ACC112 (cell line): ENCODE measurements around the gene TRRAP.

Experiments used
- H2AFZ ChIP-seq: fragments of 200-600 bp; sonication (generic); one replicate; pipeline ENCODE4 v1.6.0; 2017; ENCODE audit warnings: antibody characterized with exemption, low read length; ENCODE audit not compliant: unreplicated experiment
- H3K27ac ChIP-seq: fragments of 200-600 bp; sonication (generic); 2 replicates; pipeline ENCODE4 v1.5.1; 2014; ENCODE audit warnings: low read depth, mild to moderate bottlenecking, antibody characterized with exemption, low read length, moderate library complexity
- H3K27me3 ChIP-seq: fragments of 200-600 bp; sonication (generic); 2 replicates; pipeline ENCODE4 v1.6.1; 2014; ENCODE audit warnings: mild to moderate bottlenecking, antibody characterized with exemption, low read length, moderate library complexity, mixed read lengths; ENCODE audit not compliant: insufficient read depth
- H3K36me3 ChIP-seq: fragments of 200-600 bp; sonication (generic); 2 replicates; pipeline ENCODE4 v1.6.1; 2016; ENCODE audit warnings: mild to moderate bottlenecking, antibody characterized with exemption, low read length, moderate library complexity, mixed read lengths; ENCODE audit not compliant: insufficient read depth
- H3K4me1 ChIP-seq: fragments of 200-600 bp; sonication (generic); one replicate; pipeline ENCODE4 v1.6.1; 2016; ENCODE audit warnings: low read length, mixed read lengths; ENCODE audit not compliant: insufficient read depth, unreplicated experiment, control insufficient read depth
- H3K4me3 ChIP-seq: fragments of 200-600 bp; sonication (generic); 2 replicates; pipeline ENCODE4 v1.5.1; 2014; ENCODE audit warnings: mild to moderate bottlenecking, low read depth, low read length
- H3K79me2 ChIP-seq: fragments of 200-600 bp; sonication (generic); one replicate; pipeline ENCODE4 v1.6.0; 2016; ENCODE audit warnings: low read length; ENCODE audit not compliant: control insufficient read depth, unreplicated experiment, insufficient read depth

Gene TRRAP

DNA sequence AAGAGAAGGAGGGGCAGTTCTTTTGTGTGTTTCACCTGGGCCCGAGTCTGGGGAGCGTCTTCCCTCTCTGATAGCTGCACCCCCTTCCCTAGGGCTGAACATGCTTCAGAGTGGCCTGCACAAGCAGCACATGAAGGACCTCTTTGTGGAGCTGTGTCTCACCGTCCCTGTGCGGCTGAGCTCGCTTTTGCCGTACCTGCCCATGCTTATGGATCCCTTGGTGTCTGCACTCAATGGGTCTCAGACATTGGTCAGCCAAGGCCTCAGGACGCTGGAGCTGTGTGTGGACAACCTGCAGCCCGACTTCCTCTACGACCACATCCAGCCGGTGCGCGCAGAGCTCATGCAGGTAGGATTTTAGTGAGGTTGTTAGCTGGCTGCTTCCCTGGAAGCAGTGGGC lies 39.0 kb downstream of the TRRAP start:
- no peak overlapping the region for H3K4me3 ChIP-seq
- H3K4me1 ChIP-seq = peaks cover 4% of the 10 kb centered on the region
- no peaks in the 10 kb centered on the region for H3K79me2 ChIP-seq
- H3K27me3 ChIP-seq = no peaks in the 10 kb centered on the region
- H3K36me3 ChIP-seq = peaks cover 22% of the 10 kb centered on the region
- H2AFZ ChIP-seq = no peak overlapping the region
- no peak overlapping the region for H3K27ac ChIP-seq

GRCh38 chr7:98921608-98922372 lies 43.5 kb downstream of the TRRAP start:
- no peaks in the 10 kb centered on the region for H3K79me2 ChIP-seq
- no peak overlapping the region for H2AFZ ChIP-seq
- H3K27me3 ChIP-seq = no peaks in the 10 kb centered on the region
- no peak overlapping the region for H3K27ac ChIP-seq
- peaks cover 9% of the 10 kb centered on the region for H3K4me1 ChIP-seq
- H3K36me3 ChIP-seq = peaks cover 37% of the 10 kb centered on the region; the same call in 1 of the 2 replicates
- no peak overlapping the region for H3K4me3 ChIP-seq

GRCh38 chr7:98922392-98923187 lies 44.3 kb downstream of the TRRAP start:
- peaks cover 9% of the 10 kb centered on the region for H3K4me1 ChIP-seq
- peaks cover 39% of the 10 kb centered on the region; the same call in 1 of the 2 replicates for H3K36me3 ChIP-seq
- no peak overlapping the region for H2AFZ ChIP-seq
- no peak overlapping the region for H3K27ac ChIP-seq
- H3K79me2 ChIP-seq = no peaks in the 10 kb centered on the region
- no peak overlapping the region for H3K4me3 ChIP-seq
- no peaks in the 10 kb centered on the region for H3K27me3 ChIP-seq

DNA sequence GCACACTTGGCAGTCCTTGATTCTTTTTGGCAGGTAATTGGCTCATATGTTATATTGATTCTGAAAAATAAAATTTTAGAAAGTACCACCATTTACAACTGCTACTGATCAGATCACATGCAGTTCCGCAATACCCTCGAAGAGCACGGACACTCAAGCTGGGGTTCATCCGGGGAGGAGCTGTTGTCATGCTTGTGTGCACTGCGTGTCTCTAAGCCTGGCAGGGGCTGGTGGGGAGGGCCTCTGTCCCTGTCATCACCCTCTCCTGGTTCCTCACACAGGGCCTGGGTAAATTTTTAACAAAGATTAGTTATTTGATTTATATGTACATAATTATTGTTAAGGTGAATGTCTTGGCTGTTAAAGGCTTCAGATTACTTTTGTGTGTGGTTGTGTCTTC lies 45.2 kb downstream of the TRRAP start:
- Histone ChIP-seq H2AFZ (no peak overlapping the region), H3K4me1 (peaks cover 9% of the 10 kb centered on the region), H3K79me2 (no peaks in the 10 kb centered on the region), H3K36me3 (peaks cover 39% of the 10 kb centered on the region; the same call in 1 of the 2 replicates), H3K27me3 (no peaks in the 10 kb centered on the region), H3K27ac (no peak overlapping the region), H3K4me3 (no peak overlapping the region)

- Histone ChIP-seq H3K4me3 (no peak overlapping the region), H3K79me2 (no peaks in the 10 kb centered on the region), H3K27me3 (no peaks in the 10 kb centered on the region), H2AFZ (no peak overlapping the region), H3K4me1 (peaks cover 7% of the 10 kb centered on the region), H3K27ac (no peak overlapping the region), H3K36me3 (peaks cover 37% of the 10 kb centered on the region; the same call in 1 of the 2 replicates)
Measured at GRCh38 chr7:98927125-98927524, 48.8 kb downstream of the TRRAP start.

- H3K79me2 ChIP-seq = no peaks in the 10 kb centered on the region
- peaks cover 34% of the 10 kb centered on the region for H3K36me3 ChIP-seq
- H2AFZ ChIP-seq = no peak overlapping the region
- H3K4me3 ChIP-seq = no peak overlapping the region
- H3K27me3 ChIP-seq = no peaks in the 10 kb centered on the region
- H3K4me1 ChIP-seq = no peaks in the 10 kb centered on the region
- no peak overlapping the region for H3K27ac ChIP-seq
Measured at GRCh38 chr7:98930464-98930863, 52.1 kb downstream of the TRRAP start.

GRCh38 chr7:98930921-98931320 lies 52.6 kb downstream of the TRRAP start:
- H3K27ac ChIP-seq = no peak overlapping the region
- no peaks in the 10 kb centered on the region for H3K27me3 ChIP-seq
- H3K36me3 ChIP-seq = peaks cover 31% of the 10 kb centered on the region
- no peak overlapping the region for H3K4me3 ChIP-seq
- H3K79me2 ChIP-seq = no peaks in the 10 kb centered on the region
- no peaks in the 10 kb centered on the region for H3K4me1 ChIP-seq
- no peak overlapping the region for H2AFZ ChIP-seq

GRCh38 chr7:98933321-98933720 lies 55.0 kb downstream of the TRRAP start:
- H3K27ac ChIP-seq = no peak overlapping the region
- H3K79me2 ChIP-seq = no peaks in the 10 kb centered on the region
- H3K27me3 ChIP-seq = no peaks in the 10 kb centered on the region
- no peaks in the 10 kb centered on the region for H3K4me1 ChIP-seq
- H3K36me3 ChIP-seq = peaks cover 17% of the 10 kb centered on the region
- no peak overlapping the region for H2AFZ ChIP-seq
- no peak overlapping the region for H3K4me3 ChIP-seq

DNA sequence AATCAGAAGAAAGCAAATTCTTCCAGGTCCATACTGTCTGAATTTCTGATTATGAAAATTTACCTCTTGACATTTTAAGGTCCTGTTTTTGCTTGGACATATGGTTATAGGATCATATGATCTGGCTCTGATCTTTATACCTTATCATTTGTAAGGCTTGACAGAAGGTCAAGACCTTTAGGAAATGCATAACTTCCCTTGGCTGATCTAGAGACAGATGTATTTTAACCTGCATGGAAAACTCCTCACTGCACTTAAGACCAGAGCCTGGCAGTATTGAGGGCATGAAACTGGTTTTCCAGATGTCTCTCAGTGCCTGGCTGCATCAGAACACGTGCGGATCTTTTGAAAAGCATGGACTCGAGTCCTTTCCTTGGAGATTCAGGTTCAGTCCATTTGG lies 55.9 kb downstream of the TRRAP start:
- no peaks in the 10 kb centered on the region for H3K27me3 ChIP-seq
- H2AFZ ChIP-seq = no peak overlapping the region
- H3K4me3 ChIP-seq = no peak overlapping the region
- H3K79me2 ChIP-seq = no peaks in the 10 kb centered on the region
- peaks cover 24% of the 10 kb centered on the region for H3K36me3 ChIP-seq
- no peaks in the 10 kb centered on the region for H3K4me1 ChIP-seq
- H3K27ac ChIP-seq = no peak overlapping the region

DNA sequence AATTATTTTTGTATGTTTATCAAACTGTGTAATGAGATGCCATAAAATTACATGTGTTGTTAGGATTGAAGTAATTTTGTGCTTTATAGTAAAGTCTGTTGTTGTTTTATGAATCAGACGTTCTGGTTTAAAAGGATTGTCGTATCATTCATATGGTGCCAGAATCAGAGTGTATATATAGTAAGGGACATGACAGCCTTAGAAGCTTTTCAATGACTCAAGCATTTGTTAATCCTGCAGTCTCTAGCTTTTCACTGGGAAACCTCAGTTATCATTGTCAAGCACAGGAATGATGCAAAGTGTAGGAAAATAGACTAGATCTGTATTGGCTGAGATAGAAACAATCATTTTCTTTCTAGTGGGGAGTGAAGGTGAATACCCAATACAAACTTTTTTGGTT lies 57.5 kb downstream of the TRRAP start:
- Histone ChIP-seq H3K27me3 (no peaks in the 10 kb centered on the region), H3K27ac (no peak overlapping the region), H3K4me3 (no peak overlapping the region), H2AFZ (no peak overlapping the region), H3K79me2 (no peaks in the 10 kb centered on the region), H3K36me3 (peaks cover 20% of the 10 kb centered on the region), H3K4me1 (no peaks in the 10 kb centered on the region)

GRCh38 chr7:98943336-98943735 lies 65.0 kb downstream of the TRRAP start:
- no peak overlapping the region for H3K4me3 ChIP-seq
- H2AFZ ChIP-seq = no peak overlapping the region
- no peaks in the 10 kb centered on the region for H3K4me1 ChIP-seq
- no peak overlapping the region for H3K27ac ChIP-seq
- no peaks in the 10 kb centered on the region for H3K27me3 ChIP-seq
- H3K79me2 ChIP-seq = no peaks in the 10 kb centered on the region
- H3K36me3 ChIP-seq = peaks cover 16% of the 10 kb centered on the region
